Limb (tissue), 2 donors: ENCODE results near the gene NECAB2.
A peak's percentile ranks its signal among the peaks of the same experiment; 100 is the strongest.

Source experiments
- DNase-seq, 2 donors: peaks; one replicate each; pipeline ENCODE4 v3.0.0-alpha.2; 2016; ENCODE audit errors: extremely low spot score in 2 of 2

The NECAB2 gene

GRCh38 chr16:83952587-83952939, 15.5 kb upstream of the NECAB2 start:
- no peak for DNase-seq

- DNase-seq: peak; percentile 75 to 77
Observed at GRCh38 chr16:83952940-83953795, 14.9 kb upstream of the NECAB2 start, which contains the start of gene OSGIN1. Gene OSGIN1 (plus strand): TSS chr16:83953240. CDS start chr16:83957672, 4,432 bp downstream.

- DNase-seq: no peak
Observed at GRCh38 chr16:83953796-83954576, 14.1 kb upstream of the NECAB2 start.

GRCh38 chr16:83954577-83955016, 13.4 kb upstream of the NECAB2 start:
- DNase-seq: no peak

GRCh38 chr16:83955218-83956130, 12.6 kb upstream of the NECAB2 start:
- DNase-seq: no peak

GRCh38 chr16:83956336-83957289, 11.4 kb upstream of the NECAB2 start:
- peak; percentile 34 to 87 for DNase-seq

- DNase-seq: no peak
Observed at GRCh38 chr16:83957296-83957855, 10.7 kb upstream of the NECAB2 start.

- no peak for DNase-seq
Observed at GRCh38 chr16:83958137-83958845, 9.8 kb upstream of the NECAB2 start.

- no peak for DNase-seq
Observed at GRCh38 chr16:83958846-83959565, 9.0 kb upstream of the NECAB2 start.

GRCh38 chr16:83959656-83960434, 8.2 kb upstream of the NECAB2 start:
- DNase-seq: no peak

GRCh38 chr16:83960521-83961249, 7.4 kb upstream of the NECAB2 start:
- no peak for DNase-seq

GRCh38 chr16:83961591-83961990, 6.5 kb upstream of the NECAB2 start:
- DNase-seq: no peak

- no peak for DNase-seq
Observed at GRCh38 chr16:83963277-83964119, 4.5 kb upstream of the NECAB2 start.

- DNase-seq: no peak
Observed at GRCh38 chr16:83964684-83965443, 3.2 kb upstream of the NECAB2 start.

GRCh38 chr16:83965444-83966152, 2.4 kb upstream of the NECAB2 start:
- DNase-seq: no peak
